ENCODE measurements around the gene GNAQ.

Gene GNAQ

GRCh38 chr9:78030553-78031443, 813 bp downstream of the GNAQ start:
- peak; percentile 72 for DNase-seq

GRCh38 chr9:78030296-78030552, 1.4 kb downstream of the GNAQ start:
- DNase-seq, result peak; percentile 27

- DNase-seq, result peak; percentile 32
These were observed 1.9 kb downstream of the GNAQ start for GRCh38 chr9:78029551-78030295.

GRCh38 chr9:78028926-78029325, 2.7 kb downstream of the GNAQ start:
- DNase-seq, result no peak

- no peak for DNase-seq
These were observed 4.7 kb downstream of the GNAQ start for GRCh38 chr9:78026947-78027346.

GRCh38 chr9:78026416-78026815, 5.2 kb downstream of the GNAQ start:
- no peak for DNase-seq

- no peak for DNase-seq
These were observed 6.4 kb downstream of the GNAQ start for GRCh38 chr9:78025186-78025585.

- DNase-seq, result no peak
These were observed 8.4 kb downstream of the GNAQ start for GRCh38 chr9:78023003-78023741.

- no peak for DNase-seq
These were observed 9.9 kb downstream of the GNAQ start for GRCh38 chr9:78021697-78022096.

- no peak for DNase-seq
These were observed 14.4 kb downstream of the GNAQ start for GRCh38 chr9:78017190-78017693.

GRCh38 chr9:78015241-78015640, 16.4 kb downstream of the GNAQ start:
- DNase-seq, result no peak

- DNase-seq, result no peak
These were observed 16.8 kb downstream of the GNAQ start for GRCh38 chr9:78014776-78015175.

- DNase-seq, result no peak
These were observed 17.7 kb downstream of the GNAQ start for GRCh38 chr9:78013934-78014333.

GRCh38 chr9:78011049-78011448, 20.6 kb downstream of the GNAQ start:
- no peak for DNase-seq

GRCh38 chr9:78010445-78010844, 21.2 kb downstream of the GNAQ start:
- DNase-seq, result no peak

- no peak for DNase-seq
These were observed 22.4 kb downstream of the GNAQ start for GRCh38 chr9:78009186-78009585.

- no peak for DNase-seq
These were observed 24.9 kb downstream of the GNAQ start for GRCh38 chr9:78006734-78007133.

- DNase-seq, result no peak
These were observed 26.2 kb downstream of the GNAQ start for GRCh38 chr9:78005231-78006002.

- DNase-seq, result peak; percentile 23
These were observed 27.0 kb downstream of the GNAQ start for GRCh38 chr9:78004478-78005229.

GRCh38 chr9:78003730-78004129, 27.9 kb downstream of the GNAQ start:
- no peak for DNase-seq

GRCh38 chr9:78001946-78002731, 29.5 kb downstream of the GNAQ start:
- no peak for DNase-seq
